ENCODE results near the gene PPTC7.

- TF ChIP-seq, protein P1, sequence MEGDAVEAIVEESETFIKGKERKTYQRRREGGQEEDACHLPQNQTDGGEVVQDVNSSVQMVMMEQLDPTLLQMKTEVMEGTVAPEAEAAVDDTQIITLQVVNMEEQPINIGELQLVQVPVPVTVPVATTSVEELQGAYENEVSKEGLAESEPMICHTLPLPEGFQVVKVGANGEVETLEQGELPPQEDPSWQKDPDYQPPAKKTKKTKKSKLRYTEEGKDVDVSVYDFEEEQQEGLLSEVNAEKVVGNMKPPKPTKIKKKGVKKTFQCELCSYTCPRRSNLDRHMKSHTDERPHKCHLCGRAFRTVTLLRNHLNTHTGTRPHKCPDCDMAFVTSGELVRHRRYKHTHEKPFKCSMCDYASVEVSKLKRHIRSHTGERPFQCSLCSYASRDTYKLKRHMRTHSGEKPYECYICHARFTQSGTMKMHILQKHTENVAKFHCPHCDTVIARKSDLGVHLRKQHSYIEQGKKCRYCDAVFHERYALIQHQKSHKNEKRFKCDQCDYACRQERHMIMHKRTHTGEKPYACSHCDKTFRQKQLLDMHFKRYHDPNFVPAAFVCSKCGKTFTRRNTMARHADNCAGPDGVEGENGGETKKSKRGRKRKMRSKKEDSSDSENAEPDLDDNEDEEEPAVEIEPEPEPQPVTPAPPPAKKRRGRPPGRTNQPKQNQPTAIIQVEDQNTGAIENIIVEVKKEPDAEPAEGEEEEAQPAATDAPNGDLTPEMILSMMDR (IDR thresholded peaks at IDR 0.05; ENCODE audit: poor library complexity, severe bottlenecking) = peak; percentile 47
- TF ChIP-seq POLR2AphosphoS5 (IDR thresholded peaks at IDR 0.05) (no peak), TAF1 (IDR thresholded peaks at IDR 0.05; ENCODE audit: low read depth) (no peak), EZH2 (IDR thresholded peaks at IDR 0.05; ENCODE audit: borderline replicate concordance, insufficient read depth, low read length, poor library complexity, severe bottlenecking) (no peak), RAD21 (conservative IDR thresholded peaks at IDR 0.05) (peak; percentile 50), EP300 (conservative IDR thresholded peaks at IDR 0.05; ENCODE audit: poor library complexity, severe bottlenecking) (no peak), SMC3 (conservative IDR thresholded peaks at IDR 0.05; ENCODE audit: poor library complexity) (peak; percentile 41)
- TF ChIP-seq, protein P2, sequence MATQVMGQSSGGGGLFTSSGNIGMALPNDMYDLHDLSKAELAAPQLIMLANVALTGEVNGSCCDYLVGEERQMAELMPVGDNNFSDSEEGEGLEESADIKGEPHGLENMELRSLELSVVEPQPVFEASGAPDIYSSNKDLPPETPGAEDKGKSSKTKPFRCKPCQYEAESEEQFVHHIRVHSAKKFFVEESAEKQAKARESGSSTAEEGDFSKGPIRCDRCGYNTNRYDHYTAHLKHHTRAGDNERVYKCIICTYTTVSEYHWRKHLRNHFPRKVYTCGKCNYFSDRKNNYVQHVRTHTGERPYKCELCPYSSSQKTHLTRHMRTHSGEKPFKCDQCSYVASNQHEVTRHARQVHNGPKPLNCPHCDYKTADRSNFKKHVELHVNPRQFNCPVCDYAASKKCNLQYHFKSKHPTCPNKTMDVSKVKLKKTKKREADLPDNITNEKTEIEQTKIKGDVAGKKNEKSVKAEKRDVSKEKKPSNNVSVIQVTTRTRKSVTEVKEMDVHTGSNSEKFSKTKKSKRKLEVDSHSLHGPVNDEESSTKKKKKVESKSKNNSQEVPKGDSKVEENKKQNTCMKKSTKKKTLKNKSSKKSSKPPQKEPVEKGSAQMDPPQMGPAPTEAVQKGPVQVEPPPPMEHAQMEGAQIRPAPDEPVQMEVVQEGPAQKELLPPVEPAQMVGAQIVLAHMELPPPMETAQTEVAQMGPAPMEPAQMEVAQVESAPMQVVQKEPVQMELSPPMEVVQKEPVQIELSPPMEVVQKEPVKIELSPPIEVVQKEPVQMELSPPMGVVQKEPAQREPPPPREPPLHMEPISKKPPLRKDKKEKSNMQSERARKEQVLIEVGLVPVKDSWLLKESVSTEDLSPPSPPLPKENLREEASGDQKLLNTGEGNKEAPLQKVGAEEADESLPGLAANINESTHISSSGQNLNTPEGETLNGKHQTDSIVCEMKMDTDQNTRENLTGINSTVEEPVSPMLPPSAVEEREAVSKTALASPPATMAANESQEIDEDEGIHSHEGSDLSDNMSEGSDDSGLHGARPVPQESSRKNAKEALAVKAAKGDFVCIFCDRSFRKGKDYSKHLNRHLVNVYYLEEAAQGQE (IDR thresholded peaks at IDR 0.05; ENCODE audit: borderline replicate concordance) = no peak
These were observed 17.1 kb upstream of the PPTC7 start for GRCh38 chr12:110600254-110600653.
